Lower leg skin (tissue), 3 donors: Measurements from ENCODE around the gene PTPRT.

ENCODE experiments used
- CTCF ChIP-seq, 3 donors: fragments of 450-650 bp; IDR thresholded peaks; one replicate each; pipeline ENCODE4 v1.5.1; 2016; ENCODE audit warnings: antibody characterized with exemption in 3 of 3, mild to moderate bottlenecking in 3 of 3, moderate library complexity in 2 of 3
- POLR2A ChIP-seq, 2 donors: fragments of 450-650 bp; IDR thresholded peaks; one replicate each; pipeline ENCODE4 v1.6.1; 2016 to 2017; ENCODE audit warnings: antibody characterized with exemption in 2 of 2, mild to moderate bottlenecking in 1 of 2, moderate library complexity in 1 of 2

GRCh38 chr20:43043887-43044286 lies 145.8 kb downstream of the PTPRT start:
- TF ChIP-seq CTCF (IDR thresholded peaks at IDR 0.05) (no peak), POLR2A (IDR thresholded peaks at IDR 0.05) (no peak)
